HEK293T (cell line): ENCODE results near the gene LINGO1.

Experiments
- ARNT ChIP-seq: fragments of 450-650 bp; IDR thresholded peaks from 2 replicates; pipeline ENCODE4 v1.6.1; 2017; ENCODE audit warnings: mild to moderate bottlenecking
- CTBP1 ChIP-seq: fragments of 450-650 bp; IDR thresholded peaks from 2 replicates; pipeline ENCODE4 v1.6.1; 2016; ENCODE audit warnings: borderline replicate concordance
- ELF4 ChIP-seq: fragments of 450-650 bp; IDR thresholded peaks from 2 replicates; pipeline ENCODE4 v1.6.1; 2017; ENCODE audit warnings: antibody characterized with exemption
- FOXA1 ChIP-seq: fragments of 450-650 bp; IDR thresholded peaks from 2 replicates; pipeline ENCODE4 v1.6.1; 2016; ENCODE audit warnings: mild to moderate bottlenecking
- FOXM1 ChIP-seq: fragments of 450-650 bp; IDR thresholded peaks from 2 replicates; pipeline ENCODE4 v1.6.1; 2017; ENCODE audit warnings: mild to moderate bottlenecking, borderline replicate concordance
- LEF1 ChIP-seq: fragments of 450-650 bp; IDR thresholded peaks from 2 replicates; pipeline ENCODE4 v1.6.1; 2017; ENCODE audit warnings: mild to moderate bottlenecking, borderline replicate concordance
- SP1 ChIP-seq: fragments of 450-650 bp; IDR thresholded peaks from 2 replicates; pipeline ENCODE4 v1.6.1; 2017
- SUZ12 ChIP-seq: fragments of 450-650 bp; IDR thresholded peaks from 2 replicates; pipeline ENCODE4 v1.6.1; 2016; ENCODE audit warnings: mild to moderate bottlenecking
- TARDBP ChIP-seq: fragments of 450-650 bp; IDR thresholded peaks from 2 replicates; pipeline ENCODE4 v1.6.1; 2016
- ZNF384 ChIP-seq: fragments of 450-650 bp; IDR thresholded peaks from 2 replicates; pipeline ENCODE4 v1.6.1; 2016

DNA sequence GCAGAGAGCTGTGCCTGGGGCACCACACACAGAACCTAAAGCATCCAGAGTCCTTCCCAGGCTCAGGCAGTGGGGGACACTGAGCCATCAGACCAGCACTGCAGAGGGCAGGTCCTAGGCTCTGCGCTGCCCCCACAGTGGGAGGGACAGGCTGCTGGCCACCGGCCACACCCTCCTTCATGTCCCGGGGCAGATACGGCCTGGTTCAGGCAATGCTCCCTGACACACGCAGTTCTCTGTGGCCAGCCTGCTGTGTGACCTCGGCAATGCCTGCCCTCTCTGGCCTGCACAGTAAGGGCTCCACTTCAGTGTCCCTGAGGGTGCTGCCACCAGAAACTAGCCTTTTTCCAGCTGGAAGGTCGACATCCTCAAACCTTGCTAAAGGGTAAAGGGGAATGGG lies 12.4 kb downstream of the LINGO1 start:
- TF ChIP-seq SP1 = no peak
- TF ChIP-seq CTBP1 = no peak
- no peak for TF ChIP-seq LEF1
- no peak for TF ChIP-seq ELF4
- no peak for TF ChIP-seq FOXA1
- TF ChIP-seq SUZ12 = no peak
- TF ChIP-seq TARDBP = no peak
- no peak for TF ChIP-seq ARNT
- no peak for TF ChIP-seq ZNF384
- TF ChIP-seq FOXM1 = no peak
